B cell (primary cell): ENCODE data around the gene ONECUT3.

Experiments
- CTCF ChIP-seq: fragments of 200-600 bp; IDR thresholded peaks from one replicate; pipeline ENCODE4 v1.8.0; 2022; ENCODE audit warnings: antibody characterized with exemption, mild to moderate bottlenecking
- EZH2 ChIP-seq: IDR thresholded peaks from 2 replicates; pipeline ENCODE4 v1.6.1; 2012; ENCODE audit warnings: borderline replicate concordance, low read depth, mild to moderate bottlenecking, moderate library complexity, low read length; ENCODE audit not compliant: insufficient read depth, poor library complexity, severe bottlenecking

GRCh38 chr19:1813192-1814182 lies 60.2 kb downstream of the ONECUT3 start:
- peak; percentile 3 for TF ChIP-seq CTCF
- TF ChIP-seq EZH2: no peak
